ENCODE measurements around the gene ELF4. TPM values are rescaled to one million over a fixed set of nuclear protein-coding genes. Genes with fewer than 3 reads are reported as not detected.

ELF4 gene
- total and polyA plus RNA-seq, 10 of the 15 experiments (the other 5 are each of a cell fraction or from before 2014, with no cell fraction given), result 4.0 to 36.7 (median 22.6) TPM

Other genes with a start within 250 kb of the ELF4 start
- gene UTP14A, start 204.3 kb downstream of the ELF4 start, total RNA-seq (2014; rRNA removed), result 25.9 and 28.4 TPM in 2 replicates
- 44.7 and 46.7 TPM in 2 replicates for gene UTP14A, start 204.3 kb downstream of the ELF4 start, total RNA-seq (2014; rRNA removed; fragmentation: Illumina TruSeq; extraction: Trizol)
- gene UTP14A, start 204.3 kb downstream of the ELF4 start, total RNA-seq (2021), result 31.5 and 32.5 TPM in 2 replicates
- 23.2 and 29.7 TPM in 2 replicates for gene UTP14A, start 204.3 kb downstream of the ELF4 start, polyA plus RNA-seq (2011; rRNA removed)
- gene UTP14A, start 204.3 kb downstream of the ELF4 start, polyA plus RNA-seq (2014; fragmentation: Illumina TruSeq; extraction: Trizol), result 45.6 and 49.8 TPM in 2 replicates
- 10 to 100 TPM; 16.9 to 25.4 TPM for gene UTP14A, start 204.3 kb downstream of the ELF4 start, polyA plus RNA-seq (2014; fragmentation: Nextera tagmentation; extraction: Ambion mirVana)
- gene UTP14A, start 204.3 kb downstream of the ELF4 start, polyA plus RNA-seq (2014; rRNA removed), result 26.4 and 30.4 TPM in 2 replicates
- gene UTP14A, start 204.3 kb downstream of the ELF4 start, polyA plus RNA-seq (2016; fragmentation: Nextera tagmentation; extraction: Ambion mirVana), result 10 to 100 TPM; 32.5 to 32.8 TPM
- gene BCORL1, start 127.9 kb downstream of the ELF4 start, total RNA-seq (2014; rRNA removed), result 0.51 and 0.76 TPM in 2 replicates
- gene BCORL1, start 127.9 kb downstream of the ELF4 start, total RNA-seq (2014; rRNA removed; fragmentation: Illumina TruSeq; extraction: Trizol), result 0.63 and 0.64 TPM in 2 replicates
- gene BCORL1, start 127.9 kb downstream of the ELF4 start, total RNA-seq (2021), result 6.1 and 7.2 TPM in 2 replicates
- gene BCORL1, start 127.9 kb downstream of the ELF4 start, polyA plus RNA-seq (2011; rRNA removed), result 0.14 and 0.27 TPM in 2 replicates
- gene BCORL1, start 127.9 kb downstream of the ELF4 start, polyA plus RNA-seq (2014; fragmentation: Illumina TruSeq; extraction: Trizol), result 2.3 and 2.9 TPM in 2 replicates
- gene BCORL1, start 127.9 kb downstream of the ELF4 start, polyA plus RNA-seq (2014; fragmentation: Nextera tagmentation; extraction: Ambion mirVana), result under 1 TPM; 0.16 to 0.22 TPM
- 1.3 and 1.6 TPM in 2 replicates for gene BCORL1, start 127.9 kb downstream of the ELF4 start, polyA plus RNA-seq (2014; rRNA removed)
- 1 to 10 TPM; 1.4 to 1.7 TPM for gene BCORL1, start 127.9 kb downstream of the ELF4 start, polyA plus RNA-seq (2016; fragmentation: Nextera tagmentation; extraction: Ambion mirVana)
- gene AIFM1, start 55.3 kb upstream of the ELF4 start, total RNA-seq (2014; rRNA removed), result 47.3 and 50.5 TPM in 2 replicates
- 87.0 and 92.5 TPM in 2 replicates for gene AIFM1, start 55.3 kb upstream of the ELF4 start, total RNA-seq (2014; rRNA removed; fragmentation: Illumina TruSeq; extraction: Trizol)
- 77.5 and 80.9 TPM in 2 replicates for gene AIFM1, start 55.3 kb upstream of the ELF4 start, total RNA-seq (2021)
- gene AIFM1, start 55.3 kb upstream of the ELF4 start, polyA plus RNA-seq (2011; rRNA removed), result 76.2 and 86.8 TPM in 2 replicates
- gene AIFM1, start 55.3 kb upstream of the ELF4 start, polyA plus RNA-seq (2014; fragmentation: Illumina TruSeq; extraction: Trizol), result 99.1 and 116 TPM in 2 replicates
- gene AIFM1, start 55.3 kb upstream of the ELF4 start, polyA plus RNA-seq (2014; fragmentation: Nextera tagmentation; extraction: Ambion mirVana), result 10 to 100 TPM; 44.2 to 78.0 TPM
- 72.4 and 82.0 TPM in 2 replicates for gene AIFM1, start 55.3 kb upstream of the ELF4 start, polyA plus RNA-seq (2014; rRNA removed)
- gene AIFM1, start 55.3 kb upstream of the ELF4 start, polyA plus RNA-seq (2016; fragmentation: Nextera tagmentation; extraction: Ambion mirVana), result 100 to 1,000 TPM; 121 TPM
- 37.1 and 39.7 TPM in 2 replicates for gene RAB33A, start 61.5 kb upstream of the ELF4 start, total RNA-seq (2014; rRNA removed)
- gene RAB33A, start 61.5 kb upstream of the ELF4 start, total RNA-seq (2014; rRNA removed; fragmentation: Illumina TruSeq; extraction: Trizol), result 19.1 and 19.8 TPM in 2 replicates
- gene RAB33A, start 61.5 kb upstream of the ELF4 start, total RNA-seq (2021), result 21.8 and 24.4 TPM in 2 replicates
- 48.6 and 67.3 TPM in 2 replicates for gene RAB33A, start 61.5 kb upstream of the ELF4 start, polyA plus RNA-seq (2011; rRNA removed)
- gene RAB33A, start 61.5 kb upstream of the ELF4 start, polyA plus RNA-seq (2014; fragmentation: Illumina TruSeq; extraction: Trizol), result 30.5 and 38.5 TPM in 2 replicates
- gene RAB33A, start 61.5 kb upstream of the ELF4 start, polyA plus RNA-seq (2014; fragmentation: Nextera tagmentation; extraction: Ambion mirVana), result 10 to 100 TPM in 1 of 2 experiments, 1 to 10 TPM in 1; 6.3 to 14.7 TPM
- gene RAB33A, start 61.5 kb upstream of the ELF4 start, polyA plus RNA-seq (2014; rRNA removed), result 38.5 and 40.5 TPM in 2 replicates
- gene RAB33A, start 61.5 kb upstream of the ELF4 start, polyA plus RNA-seq (2016; fragmentation: Nextera tagmentation; extraction: Ambion mirVana), result 10 to 100 TPM; 36.2 to 37.3 TPM
- 5.5 and 5.9 TPM in 2 replicates for gene ZNF280C, start 158.4 kb upstream of the ELF4 start, total RNA-seq (2014; rRNA removed)
- 8.6 and 8.8 TPM in 2 replicates for gene ZNF280C, start 158.4 kb upstream of the ELF4 start, total RNA-seq (2014; rRNA removed; fragmentation: Illumina TruSeq; extraction: Trizol)
- 5.8 and 5.9 TPM in 2 replicates for gene ZNF280C, start 158.4 kb upstream of the ELF4 start, total RNA-seq (2021)
- gene ZNF280C, start 158.4 kb upstream of the ELF4 start, polyA plus RNA-seq (2011; rRNA removed), result 8.4 and 13.2 TPM in 2 replicates
- gene ZNF280C, start 158.4 kb upstream of the ELF4 start, polyA plus RNA-seq (2014; fragmentation: Illumina TruSeq; extraction: Trizol), result 5.5 and 6.9 TPM in 2 replicates
- gene ZNF280C, start 158.4 kb upstream of the ELF4 start, polyA plus RNA-seq (2014; fragmentation: Nextera tagmentation; extraction: Ambion mirVana), result 1 to 10 TPM in 1 of 2 experiments, under 1 TPM in 1; 0.82 to 1.8 TPM
- gene ZNF280C, start 158.4 kb upstream of the ELF4 start, polyA plus RNA-seq (2014; rRNA removed), result 3.9 and 4.6 TPM in 2 replicates
- gene ZNF280C, start 158.4 kb upstream of the ELF4 start, polyA plus RNA-seq (2016; fragmentation: Nextera tagmentation; extraction: Ambion mirVana), result 1 to 10 TPM; 7.5 to 8.0 TPM
- 7.6 and 11.3 TPM in 2 replicates for gene SLC25A14, start 229.4 kb upstream of the ELF4 start, total RNA-seq (2014; rRNA removed)
- gene SLC25A14, start 229.4 kb upstream of the ELF4 start, total RNA-seq (2014; rRNA removed; fragmentation: Illumina TruSeq; extraction: Trizol), result 8.7 and 10.5 TPM in 2 replicates
- 7.7 and 8.9 TPM in 2 replicates for gene SLC25A14, start 229.4 kb upstream of the ELF4 start, total RNA-seq (2021)
- gene SLC25A14, start 229.4 kb upstream of the ELF4 start, polyA plus RNA-seq (2011; rRNA removed), result 13.4 and 20.8 TPM in 2 replicates
- 10.9 and 14.2 TPM in 2 replicates for gene SLC25A14, start 229.4 kb upstream of the ELF4 start, polyA plus RNA-seq (2014; fragmentation: Illumina TruSeq; extraction: Trizol)
- 10 to 100 TPM; 14.5 to 16.7 TPM for gene SLC25A14, start 229.4 kb upstream of the ELF4 start, polyA plus RNA-seq (2014; fragmentation: Nextera tagmentation; extraction: Ambion mirVana)
- 11.7 and 14.6 TPM in 2 replicates for gene SLC25A14, start 229.4 kb upstream of the ELF4 start, polyA plus RNA-seq (2014; rRNA removed)
- gene SLC25A14, start 229.4 kb upstream of the ELF4 start, polyA plus RNA-seq (2016; fragmentation: Nextera tagmentation; extraction: Ambion mirVana), result 10 to 100 TPM; 16.4 to 17.0 TPM

All from GM12878 (cell line).